ENCODE measurements around the gene ISCA1. TPM values are rescaled to one million over a fixed set of nuclear protein-coding genes. Genes with fewer than 3 reads are reported as not detected.

The ISCA1 gene
- total RNA-seq: 18.1 and 20.0 TPM in 2 replicates

GRCh38 chr9:86282077-86282978 lies at the start of gene ISCA1:
Gene ISCA1 (minus strand): TSS chr9:86282538. CDS start chr9:86282458, 80 bp downstream.

GRCh38 chr9:86259557-86259956 lies 22.8 kb downstream of the ISCA1 start, which contains the start of gene C9orf153:
Gene C9orf153 (minus strand): TSS chr9:86259657. CDS start chr9:86229603, 30,054 bp downstream.

Other genes starting within 250 kb of the ISCA1 start
- gene GOLM1, start 183.0 kb downstream of the ISCA1 start, total RNA-seq: 57.8 and 73.6 TPM in 2 replicates
- 0.09 and 0.28 TPM in 2 replicates for gene C9orf153, start 22.9 kb downstream of the ISCA1 start, total RNA-seq
- gene TUT7, start 71.9 kb upstream of the ISCA1 start, total RNA-seq: 29.9 and 37.5 TPM in 2 replicates